ENCODE data around the gene ELF3. TPM values are rescaled to one million over a fixed set of nuclear protein-coding genes. Genes with fewer than 3 reads are reported as not detected.

ELF3 gene
- total RNA-seq, 4 donors from 2014 or later = 1.0 to 67.7 (median 2.0) TPM

DNA sequence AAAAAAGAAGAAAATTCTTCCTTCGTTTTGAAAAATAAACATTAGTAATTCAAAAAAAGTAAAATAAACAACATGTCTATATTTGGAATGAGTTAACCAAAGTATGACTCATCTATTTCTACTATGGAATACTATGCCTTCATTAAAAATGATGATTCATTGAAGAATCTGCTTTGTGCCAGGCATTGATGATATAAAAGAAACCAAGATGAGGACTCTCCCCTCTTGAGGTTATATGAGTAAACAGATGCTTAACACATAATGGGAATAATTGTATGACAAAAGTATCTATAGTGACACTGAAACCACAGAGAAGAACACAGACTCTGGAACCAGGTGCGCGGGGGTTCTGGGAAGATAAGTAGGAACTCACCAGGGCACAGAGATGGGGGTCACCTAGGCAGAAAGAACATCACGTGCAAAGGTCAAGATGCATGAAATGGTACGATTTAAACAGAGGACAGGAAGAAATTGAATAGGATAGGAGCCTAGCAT lies 18.8 kb downstream of the ELF3 start:
- intact Hi-C loops (cut with DNase I; ENCODE audit: low total_unique reads) = no loop called here

DNA sequence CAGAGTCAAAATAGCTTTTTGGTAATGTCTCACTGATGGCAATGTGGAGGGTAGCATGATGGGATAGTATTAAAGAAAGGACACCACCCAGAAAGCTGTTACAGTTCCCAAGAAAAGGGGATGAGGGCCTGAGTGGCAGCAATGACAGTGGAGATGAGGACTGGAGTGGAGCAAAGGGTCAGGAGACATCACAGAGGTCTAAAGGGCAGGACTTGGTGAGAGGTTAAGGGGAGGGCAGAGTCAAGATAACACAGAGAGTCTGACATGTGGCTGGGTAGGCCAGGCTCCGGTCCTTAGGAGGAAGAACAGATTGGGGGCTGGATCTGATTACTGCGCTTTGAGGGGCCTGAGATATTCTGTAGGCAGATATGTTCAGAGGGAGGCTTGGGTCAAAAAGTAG lies 19.3 kb downstream of the ELF3 start:
- H3K36me3 ChIP-seq = no peaks in the 10 kb centered on the region
- intact Hi-C loops (cut with DNase I; ENCODE audit: low total_unique reads) = no loop called here
- no peak overlapping the region for H3K27ac ChIP-seq
- no peaks in the 10 kb centered on the region for H3K4me1 ChIP-seq
- TF ChIP-seq POLR2A (IDR thresholded peaks at IDR 0.05) = no peak
- TF ChIP-seq, protein P1, sequence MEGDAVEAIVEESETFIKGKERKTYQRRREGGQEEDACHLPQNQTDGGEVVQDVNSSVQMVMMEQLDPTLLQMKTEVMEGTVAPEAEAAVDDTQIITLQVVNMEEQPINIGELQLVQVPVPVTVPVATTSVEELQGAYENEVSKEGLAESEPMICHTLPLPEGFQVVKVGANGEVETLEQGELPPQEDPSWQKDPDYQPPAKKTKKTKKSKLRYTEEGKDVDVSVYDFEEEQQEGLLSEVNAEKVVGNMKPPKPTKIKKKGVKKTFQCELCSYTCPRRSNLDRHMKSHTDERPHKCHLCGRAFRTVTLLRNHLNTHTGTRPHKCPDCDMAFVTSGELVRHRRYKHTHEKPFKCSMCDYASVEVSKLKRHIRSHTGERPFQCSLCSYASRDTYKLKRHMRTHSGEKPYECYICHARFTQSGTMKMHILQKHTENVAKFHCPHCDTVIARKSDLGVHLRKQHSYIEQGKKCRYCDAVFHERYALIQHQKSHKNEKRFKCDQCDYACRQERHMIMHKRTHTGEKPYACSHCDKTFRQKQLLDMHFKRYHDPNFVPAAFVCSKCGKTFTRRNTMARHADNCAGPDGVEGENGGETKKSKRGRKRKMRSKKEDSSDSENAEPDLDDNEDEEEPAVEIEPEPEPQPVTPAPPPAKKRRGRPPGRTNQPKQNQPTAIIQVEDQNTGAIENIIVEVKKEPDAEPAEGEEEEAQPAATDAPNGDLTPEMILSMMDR (IDR thresholded peaks at IDR 0.05) = no peak
- no peak for DNase-seq
- H3K27me3 ChIP-seq = no peaks in the 10 kb centered on the region
- H3K4me3 ChIP-seq = no peak overlapping the region
- no peaks in the 10 kb centered on the region for H3K9me3 ChIP-seq

More for the DNA sequence above, 18.8 kb downstream of the ELF3 start:
- H3K9me3 ChIP-seq = no peaks in the 10 kb centered on the region
- no peaks in the 10 kb centered on the region for H3K36me3 ChIP-seq
- H3K4me3 ChIP-seq = no peak overlapping the region
- no peaks in the 10 kb centered on the region for H3K27me3 ChIP-seq
- no peak for DNase-seq
- no peaks in the 10 kb centered on the region for H3K4me1 ChIP-seq
- TF ChIP-seq, protein P1 (IDR thresholded peaks at IDR 0.05) = no peak
- no peak for TF ChIP-seq POLR2A (IDR thresholded peaks at IDR 0.05)
- no peak overlapping the region for H3K27ac ChIP-seq

DNA sequence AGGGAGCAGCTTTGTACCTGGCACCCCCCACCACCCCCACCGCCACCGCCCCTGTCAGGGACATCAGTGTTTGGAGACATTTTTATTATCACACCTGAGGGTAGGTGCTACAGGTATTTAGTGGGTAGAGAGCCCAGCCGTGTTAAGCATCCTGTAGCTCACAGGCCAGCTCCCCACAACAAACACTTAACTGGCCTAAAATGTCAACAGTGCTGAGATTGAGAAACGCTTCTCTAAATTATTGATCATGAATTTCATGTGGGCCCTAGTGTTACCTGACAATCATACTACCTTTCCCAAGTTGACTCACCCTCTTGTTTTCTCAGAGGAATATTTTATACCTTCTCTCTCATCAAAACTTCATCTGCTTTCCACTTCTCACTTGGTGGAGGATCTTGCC lies 21.4 kb downstream of the ELF3 start:
- intact Hi-C loops (cut with DNase I; ENCODE audit: low total_unique reads) = no loop called here
- Histone ChIP-seq H3K27ac (no peak overlapping the region), H3K36me3 (no peaks in the 10 kb centered on the region), H3K4me3 (no peak overlapping the region), H3K27me3 (no peaks in the 10 kb centered on the region), H3K4me1 (no peaks in the 10 kb centered on the region), H3K9me3 (no peaks in the 10 kb centered on the region)
- TF ChIP-seq, protein P1 (IDR thresholded peaks at IDR 0.05) = no peak
- TF ChIP-seq POLR2A (IDR thresholded peaks at IDR 0.05) = no peak
- no peak for DNase-seq

DNA sequence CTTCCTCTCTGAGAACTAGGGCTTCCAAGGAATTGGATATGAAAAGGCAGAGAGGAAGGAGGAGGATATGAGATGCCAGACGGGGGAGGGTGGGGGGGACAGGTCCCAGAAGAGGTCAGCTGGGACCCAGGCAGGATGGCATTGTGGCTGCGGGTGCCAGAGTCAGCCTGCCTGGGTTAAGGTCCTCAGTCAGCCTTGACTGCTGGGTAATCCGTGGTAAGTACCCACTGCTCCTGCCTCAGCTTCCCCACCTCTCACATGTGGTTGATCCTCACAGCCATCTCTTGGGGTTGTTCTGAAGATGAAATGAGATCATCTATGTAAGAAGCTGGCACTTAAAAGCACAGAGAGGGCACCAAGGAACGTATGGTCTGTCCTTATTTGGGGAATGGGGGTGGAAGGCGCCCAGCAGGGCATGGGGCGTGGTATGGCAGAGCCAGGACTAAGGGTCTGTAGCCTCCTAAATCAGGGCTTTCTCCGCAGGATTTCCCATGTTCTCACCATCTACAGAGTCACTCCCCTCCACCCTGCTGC lies 23.8 kb downstream of the ELF3 start:
- no peak for TF ChIP-seq POLR2A (IDR thresholded peaks at IDR 0.05)
- TF ChIP-seq, protein P1 (IDR thresholded peaks at IDR 0.05) = no peak
- intact Hi-C loops (cut with DNase I; ENCODE audit: low total_unique reads) = no loop called here
- no peaks in the 10 kb centered on the region for H3K27me3 ChIP-seq
- no peaks in the 10 kb centered on the region for H3K4me1 ChIP-seq
- H3K36me3 ChIP-seq = no peaks in the 10 kb centered on the region
- DNase-seq = no peak
- no peak overlapping the region for H3K4me3 ChIP-seq
- H3K9me3 ChIP-seq = no peaks in the 10 kb centered on the region
- H3K27ac ChIP-seq = peak overlapping the region; percentile 21 to 50

DNA sequence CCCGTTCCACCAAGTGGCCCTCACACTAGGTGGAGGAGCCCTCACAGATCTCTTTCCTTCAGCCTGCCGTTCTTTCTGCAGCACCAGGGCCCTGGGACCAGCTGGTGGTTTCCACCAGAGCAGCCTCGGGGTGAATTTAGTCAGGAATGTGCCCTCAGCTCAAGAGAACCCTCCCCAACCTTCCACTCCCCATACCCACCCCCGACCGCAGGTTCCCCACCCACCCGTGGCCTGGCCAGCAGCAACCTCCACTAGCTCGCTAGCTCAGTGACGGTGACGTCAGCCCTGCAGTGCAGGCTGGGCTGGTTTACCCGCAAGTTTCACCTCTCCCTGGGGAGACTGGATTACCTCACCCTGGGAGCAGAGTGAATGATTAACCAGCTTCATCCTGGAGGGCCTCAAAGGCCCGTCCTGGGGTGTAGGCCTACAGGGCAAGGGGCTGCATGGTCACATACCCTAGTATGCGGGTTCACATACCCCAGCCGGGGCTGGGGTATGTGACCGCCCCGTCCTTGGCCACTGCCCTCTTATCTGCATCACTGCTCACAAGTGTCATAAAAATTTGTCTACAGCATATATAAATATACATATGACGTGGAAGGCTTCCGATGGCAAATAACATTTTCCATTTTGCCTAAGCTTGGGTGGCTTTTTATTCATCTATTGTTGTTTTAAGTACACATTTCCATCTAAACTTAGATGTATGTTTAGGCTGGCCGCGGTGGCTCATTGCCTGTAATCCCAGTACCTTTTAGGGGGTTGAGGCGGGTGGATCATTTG lies 24.5 kb downstream of the ELF3 start:
- intact Hi-C loops (cut with DNase I; ENCODE audit: low total_unique reads) = no loop called here
- H3K4me1 ChIP-seq = no peaks in the 10 kb centered on the region
- DNase-seq = peak; percentile 55 to 69
- H3K27ac ChIP-seq = peak overlapping the region; percentile 21 to 50
- no peak for TF ChIP-seq POLR2A (IDR thresholded peaks at IDR 0.05)
- TF ChIP-seq, protein P1 (IDR thresholded peaks at IDR 0.05) = no peak
- no peaks in the 10 kb centered on the region for H3K36me3 ChIP-seq
- no peak overlapping the region for H3K4me3 ChIP-seq
- no peaks in the 10 kb centered on the region for H3K9me3 ChIP-seq
- H3K27me3 ChIP-seq = no peaks in the 10 kb centered on the region

Data from uterus (tissue), 4 donors.